Dermis blood vessel endothelial cell (primary cell): ENCODE results near the gene LRRC1. TPM values are rescaled to one million over a fixed set of nuclear protein-coding genes. Genes with fewer than 3 reads are reported as not detected.
"Not testable (repeated sequence)": the region's sequence is repeated elsewhere in the genome, so short reads cannot be mapped to it uniquely, and the experiment has no call there.

Experiments
- DNase-seq: peaks from one replicate; pipeline ENCODE4 v3.0.0; 2010
- total RNA-seq: library from RNA; depleted of rRNA; stranded (reverse); fragments of >200 nt; gene quantifications from 2 replicates; pipeline ENCODE4 v1.2.3, GENCODE V29; 2014

LRRC1 gene
- total RNA-seq, result 60.1 and 68.8 TPM in 2 replicates

GRCh38 chr6:53794720-53795339, at the start of gene LRRC1:
TSS of gene LRRC1 (plus strand) at chr6:53795005. CDS start at chr6:53795257, 252 bp downstream.
- peak; percentile 96 for DNase-seq

GRCh38 chr6:53746442-53747103, 48.2 kb upstream of the LRRC1 start:
- no peak for DNase-seq

GRCh38 chr6:53750052-53750650, 44.7 kb upstream of the LRRC1 start:
- DNase-seq, result no peak

- DNase-seq, result no peak
These were observed 43.4 kb upstream of the LRRC1 start for GRCh38 chr6:53751417-53751816.

- DNase-seq, result no peak
These were observed 42.4 kb upstream of the LRRC1 start for GRCh38 chr6:53752440-53752839.

- no peak for DNase-seq
These were observed 41.9 kb upstream of the LRRC1 start for GRCh38 chr6:53752856-53753255.

GRCh38 chr6:53754330-53754729, 40.5 kb upstream of the LRRC1 start:
- no peak for DNase-seq

GRCh38 chr6:53756396-53756795, 38.4 kb upstream of the LRRC1 start:
- DNase-seq, result no peak

GRCh38 chr6:53758496-53758895, 36.3 kb upstream of the LRRC1 start:
- DNase-seq, result no peak

- DNase-seq, result no peak
These were observed 33.8 kb upstream of the LRRC1 start for GRCh38 chr6:53761036-53761435.

- no peak for DNase-seq
These were observed 29.5 kb upstream of the LRRC1 start for GRCh38 chr6:53765270-53765669.

GRCh38 chr6:53766930-53767329, 27.9 kb upstream of the LRRC1 start:
- DNase-seq, result no peak

- no peak for DNase-seq
These were observed 26.9 kb upstream of the LRRC1 start for GRCh38 chr6:53767941-53768340.

GRCh38 chr6:53768636-53769035, 26.2 kb upstream of the LRRC1 start:
- DNase-seq, result no peak

GRCh38 chr6:53770780-53771249, 24.0 kb upstream of the LRRC1 start:
- DNase-seq, result no peak

GRCh38 chr6:53771785-53772624, 22.8 kb upstream of the LRRC1 start:
- no peak for DNase-seq

GRCh38 chr6:53773044-53773696, 21.6 kb upstream of the LRRC1 start:
- no peak for DNase-seq

GRCh38 chr6:53776152-53776551, 18.7 kb upstream of the LRRC1 start:
- DNase-seq, result not testable (repeated sequence)

GRCh38 chr6:53784991-53785390, 9.8 kb upstream of the LRRC1 start:
- not testable (repeated sequence) for DNase-seq

- no peak for DNase-seq
These were observed 8.0 kb upstream of the LRRC1 start for GRCh38 chr6:53786832-53787231.

GRCh38 chr6:53790886-53791285, 3.9 kb upstream of the LRRC1 start:
- peak; percentile 71 for DNase-seq

GRCh38 chr6:53792016-53792415, 2.8 kb upstream of the LRRC1 start:
- no peak for DNase-seq

GRCh38 chr6:53792973-53793317, 1.9 kb upstream of the LRRC1 start:
- DNase-seq, result no peak
